ENCODE results near the gene SPATS2.

- no peak for TF ChIP-seq POLR2A (IDR thresholded peaks at IDR 0.05)
- no peak for TF ChIP-seq CTCF (IDR thresholded peaks at IDR 0.05)
Measured at GRCh38 chr12:49322708-49323523, 44.3 kb upstream of the SPATS2 start, which contains the start of gene TROAP.

Data from lower leg skin (tissue), 3 donors.